Lung (tissue), 12 donors: ENCODE measurements around the gene MOGAT1. TPM values are rescaled to one million over a fixed set of nuclear protein-coding genes. Genes with fewer than 3 reads are reported as not detected.
A peak's percentile ranks its signal among the peaks of the same experiment; 100 is the strongest.

Experiments
- ATAC-seq: fragments of 200-7000 bp; cut with Tn5 transposase; one replicate; pipeline ENCODE4 v1.9.1; 2020; ENCODE audit warnings: moderate number of reproducible peaks; ENCODE audit not compliant: insufficient read depth, low FRiP score
- DNase-seq, 3 donors: peaks; one replicate each; pipeline ENCODE4 v3.0.0-alpha.2; 2013 to 2017
- H3K27ac ChIP-seq, 2 donors: one replicate each; pipeline ENCODE4 v1.5.1; 2013; ENCODE audit warnings: mild to moderate bottlenecking in 2 of 2, moderate library complexity in 2 of 2, control low read depth in 1 of 2, inconsistent platforms in 1 of 2, low read depth in 1 of 2, low read length in 1 of 2
- H3K27me3 ChIP-seq, 3 donors: one replicate each; pipeline ENCODE4 v1.5.1; 2013; ENCODE audit warnings: low read length in 2 of 3; ENCODE audit not compliant: control insufficient read depth in 3 of 3, insufficient read depth in 3 of 3
- H3K36me3 ChIP-seq, 4 donors: one replicate each; pipeline ENCODE4 v1.5.1; 2013; ENCODE audit warnings: low read length in 4 of 4, mild to moderate bottlenecking in 1 of 4, moderate library complexity in 1 of 4; ENCODE audit not compliant: control insufficient read depth in 4 of 4, insufficient read depth in 4 of 4
- H3K4me1 ChIP-seq, 5 donors: one replicate each; pipeline ENCODE4 v1.5.1; 2013; ENCODE audit warnings: low read length in 5 of 5, mild to moderate bottlenecking in 2 of 5, moderate library complexity in 1 of 5; ENCODE audit not compliant: control insufficient read depth in 5 of 5, insufficient read depth in 5 of 5
- H3K4me3 ChIP-seq: one replicate; pipeline ENCODE4 v1.5.1; 2013; ENCODE audit warnings: mild to moderate bottlenecking, control low read depth, moderate library complexity
- H3K9ac ChIP-seq, 2 donors: one replicate each; pipeline ENCODE4 v1.5.1; 2013; ENCODE audit warnings: low read length in 2 of 2, control low read depth in 1 of 2; ENCODE audit not compliant: insufficient read depth in 1 of 2
- H3K9me3 ChIP-seq, 4 donors: one replicate each; pipeline ENCODE4 v1.5.1; 2013; ENCODE audit warnings: low read length in 3 of 4, mild to moderate bottlenecking in 1 of 4, moderate library complexity in 1 of 4; ENCODE audit not compliant: control insufficient read depth in 4 of 4, insufficient read depth in 3 of 4
- WGBS, 2 donors: extraction: QIAGEN DNeasy Blood & Tissue Kit; methylation state at CpG; one replicate each; pipeline ENCODE4 v1.1.7; 2013; 5-methylcytosine and 5-hydroxymethylcytosine counted together
- polyA plus RNA-seq, 2 donors: library from polyadenylated mRNA; stranded (reverse); fragments of 200-250 nt; gene quantifications; one replicate each; pipeline ENCODE4 v1.2.1, GENCODE V29; 2013
- total RNA-seq, 2 donors: library from RNA; depleted of rRNA in 1 of 2; stranded (reverse); fragments of >200 nt in 1 of 2; gene quantifications; one replicate each; pipeline ENCODE4 v1.2.1, GENCODE V29; 2014 to 2021
- TF ChIP-seq, protein P1 (sequence below): IDR thresholded peaks from 2 replicates; pipeline ENCODE4 v1.5.1; 2012; ENCODE audit warnings: mild to moderate bottlenecking; ENCODE audit errors: control extremely low read depth, extremely low read depth
- donor health status: control.
- donor health status: control.
- donor health status: Bipolar disorder and iron deficiency.
- donor health status: healthy.
- donor health status: DM: yes; HTN: yes; CAD: no.

The MOGAT1 gene
- total and polyA plus RNA-seq, 4 donors = 0.08 to 1.7 (median 0.18) TPM; not detected in 1

DNA sequence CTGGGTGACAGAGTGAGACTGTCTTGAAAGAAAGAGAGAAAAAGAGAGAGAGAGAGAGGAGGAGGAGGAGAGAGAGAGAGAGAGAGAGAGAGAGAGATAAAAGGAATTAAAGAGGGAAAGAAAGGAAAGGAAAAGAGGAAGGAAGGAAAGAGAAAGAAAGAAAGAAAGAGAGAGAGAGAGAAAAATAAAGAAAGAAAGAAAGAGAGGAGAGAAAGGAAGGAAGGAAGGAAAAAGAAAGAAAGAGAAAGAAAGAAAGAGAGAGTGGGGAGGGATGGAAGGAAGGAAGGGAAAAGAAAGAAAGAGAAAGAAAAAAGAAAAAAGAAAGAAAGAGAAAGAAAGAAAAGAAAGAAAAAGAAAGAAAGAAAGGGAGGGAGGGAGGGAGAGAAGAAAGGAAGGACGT lies 29.8 kb downstream of the MOGAT1 start:
- no peak overlapping the region for H3K9ac ChIP-seq
- H3K27ac ChIP-seq = no peak overlapping the region
- DNase-seq (no peak), ATAC-seq (no peak)
- no peaks in the 10 kb centered on the region for H3K27me3 ChIP-seq
- peaks cover 0 to 11% (median 0%) of the 10 kb centered on the region in 5 donors for H3K4me1 ChIP-seq
- TF ChIP-seq, protein P1, sequence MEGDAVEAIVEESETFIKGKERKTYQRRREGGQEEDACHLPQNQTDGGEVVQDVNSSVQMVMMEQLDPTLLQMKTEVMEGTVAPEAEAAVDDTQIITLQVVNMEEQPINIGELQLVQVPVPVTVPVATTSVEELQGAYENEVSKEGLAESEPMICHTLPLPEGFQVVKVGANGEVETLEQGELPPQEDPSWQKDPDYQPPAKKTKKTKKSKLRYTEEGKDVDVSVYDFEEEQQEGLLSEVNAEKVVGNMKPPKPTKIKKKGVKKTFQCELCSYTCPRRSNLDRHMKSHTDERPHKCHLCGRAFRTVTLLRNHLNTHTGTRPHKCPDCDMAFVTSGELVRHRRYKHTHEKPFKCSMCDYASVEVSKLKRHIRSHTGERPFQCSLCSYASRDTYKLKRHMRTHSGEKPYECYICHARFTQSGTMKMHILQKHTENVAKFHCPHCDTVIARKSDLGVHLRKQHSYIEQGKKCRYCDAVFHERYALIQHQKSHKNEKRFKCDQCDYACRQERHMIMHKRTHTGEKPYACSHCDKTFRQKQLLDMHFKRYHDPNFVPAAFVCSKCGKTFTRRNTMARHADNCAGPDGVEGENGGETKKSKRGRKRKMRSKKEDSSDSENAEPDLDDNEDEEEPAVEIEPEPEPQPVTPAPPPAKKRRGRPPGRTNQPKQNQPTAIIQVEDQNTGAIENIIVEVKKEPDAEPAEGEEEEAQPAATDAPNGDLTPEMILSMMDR = no peak
- WGBS, 2 donors = 48 to 67% methylated on average over 1 of the region's 1 CpG
- no peak overlapping the region for H3K4me3 ChIP-seq
- no peaks in the 10 kb centered on the region for H3K36me3 ChIP-seq
- H3K9me3 ChIP-seq = no peaks in the 10 kb centered on the region

DNA sequence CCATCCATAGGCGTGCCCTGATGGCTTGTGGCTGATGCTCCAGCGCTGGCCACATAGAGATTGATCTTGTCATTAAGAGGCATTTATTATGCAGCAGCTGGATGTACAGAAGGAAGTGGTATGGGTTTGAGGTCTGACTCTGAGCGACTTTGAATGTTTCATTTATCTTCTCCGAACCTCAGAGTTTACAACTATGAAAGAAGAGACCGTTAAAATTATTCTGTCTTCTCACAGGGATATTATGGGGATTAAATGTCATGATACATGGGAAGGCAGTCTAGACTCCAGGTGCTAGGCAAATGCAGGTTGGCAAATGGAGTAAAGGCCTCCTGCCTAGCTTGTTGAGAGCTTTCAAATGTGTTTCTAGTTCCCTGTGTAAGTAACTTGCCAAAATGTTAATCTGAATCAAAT lies 30.3 kb downstream of the MOGAT1 start:
- 53 to 58% methylated on average over 5 of the region's 5 CpGs for WGBS, 2 donors
- H3K27me3 ChIP-seq = no peaks in the 10 kb centered on the region
- TF ChIP-seq, protein P1 = no peak

DNA sequence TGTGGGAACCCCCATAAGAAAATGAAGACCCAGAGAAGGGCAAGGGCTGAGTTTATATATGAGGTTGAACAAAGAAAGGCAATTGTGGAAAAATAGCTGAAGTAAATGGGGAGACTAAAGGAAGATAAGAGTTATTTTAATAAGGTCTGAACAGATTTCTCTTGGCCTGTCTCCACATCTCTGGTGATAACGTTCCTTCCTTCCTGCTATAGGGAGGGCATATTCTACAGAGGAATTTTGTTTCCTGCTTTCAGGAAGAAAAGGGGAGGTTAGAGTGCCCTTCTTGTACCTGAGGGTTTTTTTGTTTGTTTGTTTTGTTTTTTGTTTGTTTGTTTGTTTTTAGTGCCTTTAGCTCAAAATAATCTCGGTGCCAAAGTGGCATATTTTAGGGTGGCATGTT lies 31.6 kb downstream of the MOGAT1 start:
- TF ChIP-seq, protein P1 = no peak
- no peak overlapping the region for H3K27ac ChIP-seq

More for the DNA sequence above, 30.3 kb downstream of the MOGAT1 start:
- ATAC-seq = no peak
- DNase-seq = no peak
- Histone ChIP-seq H3K9me3 (no peaks in the 10 kb centered on the region), H3K36me3 (no peaks in the 10 kb centered on the region), H3K27ac (no peak overlapping the region), H3K4me1 (peaks cover 0 to 11% (median 0%) of the 10 kb centered on the region in 5 donors), H3K9ac (no peak overlapping the region), H3K4me3 (no peak overlapping the region)

DNA sequence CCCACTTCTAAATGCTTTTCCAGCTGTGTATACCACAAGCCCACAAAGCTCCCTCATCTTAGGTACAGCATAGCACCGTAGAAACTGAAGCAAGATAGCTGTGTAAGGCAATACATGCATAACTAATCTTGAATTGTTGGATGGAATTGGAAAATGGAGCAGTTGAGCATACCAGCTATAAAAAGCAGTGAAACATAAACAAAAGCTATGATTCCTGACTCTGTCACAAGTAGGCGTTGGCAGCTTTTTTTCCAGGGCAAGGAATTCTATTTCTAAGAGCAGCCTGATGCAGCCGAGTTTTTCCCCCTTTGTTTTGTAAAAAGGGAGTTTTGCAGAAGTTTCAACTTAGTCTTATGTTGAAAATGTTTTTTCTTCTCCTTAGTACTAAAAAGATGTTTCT lies 32.4 kb downstream of the MOGAT1 start:
- Histone ChIP-seq H3K4me3 (no peak overlapping the region), H3K36me3 (no peaks in the 10 kb centered on the region), H3K4me1 (peaks cover 0 to 17% (median 0%) of the 10 kb centered on the region in 5 donors), H3K9me3 (no peaks in the 10 kb centered on the region), H3K27ac (no peak overlapping the region), H3K9ac (no peak overlapping the region), H3K27me3 (no peaks in the 10 kb centered on the region)
- DNase-seq (peak in 2 of 3 donors; percentile 30 to 55), ATAC-seq (no peak)
- 58 to 77% methylated on average over 3 of the region's 3 CpGs for WGBS, 2 donors
- TF ChIP-seq, protein P1 = no peak

More for the DNA sequence above, 31.6 kb downstream of the MOGAT1 start:
- no peaks in the 10 kb centered on the region for H3K36me3 ChIP-seq
- DNase-seq = no peak
- 44 to 48% methylated on average over 2 of the region's 2 CpGs for whole genome bisulfite sequencing, 2 donors
- peaks cover 0 to 11% (median 0%) of the 10 kb centered on the region in 5 donors for H3K4me1 ChIP-seq
- no peak overlapping the region for H3K9ac ChIP-seq
- no peaks in the 10 kb centered on the region for H3K9me3 ChIP-seq
- H3K4me3 ChIP-seq = no peak overlapping the region
- H3K27me3 ChIP-seq = no peaks in the 10 kb centered on the region
- no peak for ATAC-seq
